GM23248 (cell line): ENCODE data around the gene TMEM123. TPM values are rescaled to one million over a fixed set of nuclear protein-coding genes. Genes with fewer than 3 reads are reported as not detected.
A peak's percentile ranks its signal among the peaks of the same experiment; 100 is the strongest.
"Not testable (repeated sequence)": the region's sequence is repeated elsewhere in the genome, so short reads cannot be mapped to it uniquely, and the experiment has no call there.

Experiments
- DNase-seq: peaks from one replicate; pipeline ENCODE4 v3.0.0-alpha.2; 2015
- H2AFZ ChIP-seq: fragments of 200-600 bp; sonication (generic); 2 replicates; pipeline ENCODE4 v1.6.1; 2016; ENCODE audit warnings: antibody characterized with exemption
- H3F3A ChIP-seq: fragments of 200-600 bp; sonication (generic); 2 replicates; pipeline ENCODE4 v1.6.1; 2016; ENCODE audit warnings: mild to moderate bottlenecking, antibody characterized with exemption, mixed run types; ENCODE audit not compliant: insufficient read depth
- H3K27ac ChIP-seq: fragments of 200-600 bp; sonication (generic); 2 replicates; pipeline ENCODE4 v1.5.1; 2016; ENCODE audit warnings: mild to moderate bottlenecking
- H3K27me3 ChIP-seq: fragments of 200-600 bp; sonication (generic); replicated peaks from 2 replicates; pipeline ENCODE4 v1.6.1; 2016; ENCODE audit warnings: mild to moderate bottlenecking; ENCODE audit not compliant: insufficient read depth
- H3K36me3 ChIP-seq: fragments of 200-600 bp; sonication (generic); 2 replicates; pipeline ENCODE4 v1.6.1; 2016; ENCODE audit warnings: low read depth, mild to moderate bottlenecking
- H3K4me1 ChIP-seq: fragments of 200-600 bp; sonication (generic); 2 replicates; pipeline ENCODE4 v1.6.1; 2016; ENCODE audit warnings: mild to moderate bottlenecking; ENCODE audit not compliant: insufficient read depth
- H3K4me2 ChIP-seq: fragments of 200-600 bp; sonication (generic); one replicate; pipeline ENCODE4 v1.6.1; 2016; ENCODE audit warnings: mild to moderate bottlenecking; ENCODE audit not compliant: unreplicated experiment
- H3K4me3 ChIP-seq: fragments of 200-600 bp; sonication (generic); 2 replicates; pipeline ENCODE4 v1.5.1; 2016; ENCODE audit warnings: mild to moderate bottlenecking
- H3K79me2 ChIP-seq: fragments of 200-600 bp; sonication (generic); 2 replicates; pipeline ENCODE4 v1.6.1; 2016; ENCODE audit warnings: mild to moderate bottlenecking; ENCODE audit not compliant: insufficient read depth
- H3K9ac ChIP-seq: fragments of 200-600 bp; sonication (generic); 2 replicates; pipeline ENCODE4 v1.6.1; 2016; ENCODE audit warnings: mild to moderate bottlenecking
- H3K9me2 ChIP-seq: fragments of 200-600 bp; sonication (generic); 2 replicates; pipeline ENCODE4 v1.6.1; 2016; ENCODE audit warnings: mixed run types, mild to moderate bottlenecking, moderate library complexity; ENCODE audit not compliant: insufficient read depth
- H3K9me3 ChIP-seq: fragments of 200-600 bp; sonication (generic); one replicate; pipeline ENCODE4 v1.6.1; 2017; ENCODE audit warnings: low read depth
- H4K20me1 ChIP-seq: fragments of 200-600 bp; sonication (generic); 2 replicates; pipeline ENCODE4 v1.6.0; 2016; ENCODE audit not compliant: insufficient read depth
- EZH2 ChIP-seq: fragments of 200-600 bp; sonication (generic); IDR thresholded peaks from 2 replicates; pipeline ENCODE4 v1.6.1; 2018; ENCODE audit warnings: antibody characterized with exemption, mild to moderate bottlenecking; ENCODE audit not compliant: insufficient read depth, poor library complexity, severe bottlenecking
- EZH2phosphoT487 ChIP-seq: fragments of 200-600 bp; sonication (generic); IDR thresholded peaks from 2 replicates; pipeline ENCODE4 v1.6.1; 2018; ENCODE audit warnings: antibody characterized with exemption, moderate library complexity, mild to moderate bottlenecking, low read depth; ENCODE audit not compliant: insufficient read depth
- WGBS, 2 experiments: methylation state at CpG; one replicate each; pipeline ENCODE4 v1.1.6; 2015 to 2017; ENCODE audit warnings: low lambda C conversion rate in 2 of 2, low coverage in 1 of 2; ENCODE audit errors: missing lambda C conversion rate in 2 of 2; 5-methylcytosine and 5-hydroxymethylcytosine counted together
- in situ Hi-C: fragments of 300-500 bp; cut with MboI; formaldehyde crosslinking; loops from 2 replicates; pipeline ENCODE4 v1.15.0; 2020
- polyA plus RNA-seq: library from polyadenylated mRNA; unstranded; fragments of >200 nt; fragmentation: Nextera tagmentation; extraction: Ambion mirVana; gene quantifications from 2 replicates; pipeline ENCODE4 v1.2.1, GENCODE V29; 2016
- total RNA-seq: library from RNA; depleted of rRNA; stranded (reverse); fragments of >200 nt; shearing (Covaris generic); gene quantifications from 2 replicates; pipeline ENCODE4 v1.2.3, GENCODE V29; 2014

The TMEM123 gene
- total and polyA plus RNA-seq, 2 experiments from 2014 or later, result 106 to 113 TPM

DNA sequence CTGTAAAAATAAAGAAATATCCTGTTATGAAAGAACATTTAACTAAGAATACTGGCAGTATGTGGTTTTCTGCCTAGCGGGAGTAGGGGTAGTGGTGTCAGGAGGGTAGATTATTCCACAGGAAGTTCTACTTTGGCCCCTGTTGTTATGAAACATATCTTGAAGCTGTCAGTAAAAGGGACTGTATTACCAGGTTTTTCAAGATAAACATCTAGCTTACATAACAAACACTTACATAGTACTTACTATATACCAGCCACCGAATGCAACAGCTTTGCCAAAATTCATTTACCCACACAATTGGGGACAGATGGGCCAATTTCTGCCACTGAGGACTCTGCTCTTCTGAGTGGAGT is 3.7 kb downstream of the TMEM123 start:
- Histone ChIP-seq H4K20me1 (no peaks in the 10 kb centered on the region; the same call in 1 of the 2 replicates), H3K4me1 (peaks cover 29% of the 10 kb centered on the region), H3K27ac (no peak overlapping the region), H3K36me3 (0 out of 2 replicates have a peak, but pooled peaks cover 5% of the 10 kb centered on the region), H3K79me2 (peaks cover 67% of the 10 kb centered on the region), H3K4me3 (no peak overlapping the region), H3K9me2 (no peaks in the 10 kb centered on the region), H3K9ac (no peak overlapping the region), H3F3A (peaks cover 35% of the 10 kb centered on the region), H2AFZ (no peak overlapping the region), H3K27me3 (no peaks in the 10 kb centered on the region), H3K9me3 (no peaks in the 10 kb centered on the region), H3K4me2 (no peak overlapping the region)
- TF ChIP-seq EZH2phosphoT487 (no peak), EZH2 (no peak)
- no peak for DNase-seq
- 97 to 98% methylated on average over 2 of the region's 2 CpGs for whole genome bisulfite sequencing, 2 experiments
- in situ Hi-C loops, result no loop called here

DNA sequence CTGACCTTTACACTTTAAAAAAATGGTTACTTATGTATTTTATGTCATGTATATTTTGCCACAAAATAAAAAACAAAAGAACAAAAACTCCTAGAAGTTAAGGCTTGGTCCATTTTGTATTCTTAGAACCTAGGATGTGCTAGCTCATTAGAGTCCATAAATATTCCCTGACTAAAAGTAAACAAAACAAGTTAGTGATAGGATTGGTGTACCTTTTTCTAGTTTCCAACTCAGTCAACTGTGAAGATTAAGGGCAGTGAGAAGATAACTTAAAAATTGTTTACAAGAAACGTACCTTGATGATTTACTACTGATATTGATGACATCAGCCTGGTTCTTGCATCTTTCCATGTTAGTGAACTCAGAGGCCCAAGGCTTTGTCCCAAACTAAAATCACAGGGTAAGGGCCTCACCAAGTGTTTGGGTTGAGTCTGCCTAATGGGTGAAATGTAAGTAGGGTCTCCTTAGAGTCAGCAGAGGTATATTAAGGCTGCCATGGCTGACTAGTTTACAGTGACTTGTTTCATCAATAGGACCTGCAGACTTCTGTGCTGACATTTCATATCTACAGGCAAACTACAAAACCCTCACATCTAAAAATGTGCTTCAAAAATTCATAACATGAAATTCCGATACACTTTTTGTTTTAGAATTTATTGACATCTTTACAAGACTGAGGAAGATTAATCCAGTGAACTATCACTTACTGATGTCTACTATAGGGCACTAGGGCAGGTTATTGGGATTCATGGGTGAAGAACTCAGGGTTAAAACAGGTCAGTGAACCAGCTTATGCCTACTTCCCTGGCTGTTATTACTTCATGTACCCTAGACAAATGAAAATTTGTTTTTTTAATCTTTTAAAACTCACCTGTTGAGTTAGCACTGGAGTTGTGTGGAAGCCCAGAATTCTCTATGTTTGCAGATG is 4.4 kb downstream of the TMEM123 start:
- in situ Hi-C loops, result no loop called here
- Histone ChIP-seq H3F3A (peaks cover 29% of the 10 kb centered on the region), H2AFZ (no peak overlapping the region), H3K4me3 (no peak overlapping the region), H3K9ac (no peak overlapping the region), H3K4me1 (peaks cover 24% of the 10 kb centered on the region), H3K9me3 (no peaks in the 10 kb centered on the region), H3K4me2 (no peak overlapping the region), H4K20me1 (peaks cover 3% of the 10 kb centered on the region), H3K79me2 (peaks cover 74% of the 10 kb centered on the region), H3K9me2 (no peaks in the 10 kb centered on the region), H3K36me3 (0 out of 2 replicates have a peak, but pooled peaks cover 5% of the 10 kb centered on the region), H3K27me3 (no peaks in the 10 kb centered on the region), H3K27ac (no peak overlapping the region)
- 90 to 93% methylated on average over 2 of the region's 2 CpGs for WGBS, 2 experiments
- TF ChIP-seq EZH2phosphoT487 (no peak), EZH2 (no peak)
- DNase-seq, result no peak

DNA sequence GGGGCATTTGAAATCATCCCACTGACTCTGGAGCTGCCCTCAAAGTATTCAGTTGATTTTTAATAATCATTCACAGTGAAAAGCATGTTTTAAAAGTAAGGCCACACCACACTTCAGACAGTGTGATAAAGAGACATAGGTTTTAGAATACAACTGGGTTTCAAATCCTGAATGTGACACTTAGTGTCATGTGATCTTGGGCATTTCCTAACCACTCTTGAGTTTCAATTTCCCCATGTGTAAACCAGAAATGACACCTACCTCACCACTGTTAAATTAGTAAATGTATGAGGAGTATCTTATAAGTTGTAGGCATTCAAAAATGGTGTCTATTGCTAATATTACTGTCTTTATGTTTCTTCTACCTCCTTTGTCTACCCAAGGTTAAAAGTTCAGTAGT is 5.4 kb downstream of the TMEM123 start:
- in situ Hi-C loops, result no loop called here
- no peaks in the 10 kb centered on the region for H3K9me3 ChIP-seq
- H3K4me2 ChIP-seq, result peak overlapping the region; percentile 0
- H3K4me3 ChIP-seq, result no peak overlapping the region
- H3K4me1 ChIP-seq, result peaks cover 23% of the 10 kb centered on the region
- no peak for DNase-seq
- no peaks in the 10 kb centered on the region for H3K9me2 ChIP-seq
- H3K9ac ChIP-seq, result no peak overlapping the region
- H3F3A ChIP-seq, result peaks cover 28% of the 10 kb centered on the region
- H3K36me3 ChIP-seq, result 0 out of 2 replicates have a peak, but pooled peaks cover 5% of the 10 kb centered on the region
- H2AFZ ChIP-seq, result no peak overlapping the region
- no peaks in the 10 kb centered on the region for H3K27me3 ChIP-seq
- H3K27ac ChIP-seq, result peak overlapping the region; percentile 33; the same call in 1 of the 2 replicates
- H3K79me2 ChIP-seq, result peaks cover 81% of the 10 kb centered on the region
- TF ChIP-seq EZH2phosphoT487 (no peak), EZH2 (no peak)
- H4K20me1 ChIP-seq, result peaks cover 3% of the 10 kb centered on the region

DNA sequence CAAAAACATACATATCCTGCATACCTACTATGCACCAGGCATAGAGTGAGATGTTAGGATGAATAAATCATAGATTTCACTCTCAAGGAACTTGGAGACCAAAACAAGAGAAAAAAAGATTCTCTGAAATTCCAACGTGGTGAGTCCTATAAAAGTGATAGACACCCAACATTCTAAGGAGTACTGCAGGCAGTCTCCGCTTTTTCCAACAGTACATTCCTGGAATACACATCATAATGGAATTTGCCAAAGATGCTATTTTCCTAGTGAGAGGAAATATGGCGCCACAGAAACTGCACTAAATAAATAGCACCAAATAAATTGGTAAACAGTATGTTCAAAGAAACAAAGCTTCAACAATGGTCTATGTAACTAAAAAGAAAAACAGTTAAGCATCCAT is 6.0 kb downstream of the TMEM123 start:
- TF ChIP-seq EZH2phosphoT487 (no peak), EZH2 (no peak)
- H3K4me2 ChIP-seq, result peak overlapping the region; percentile 14
- in situ Hi-C loops, result no loop called here
- no peaks in the 10 kb centered on the region for H3K27me3 ChIP-seq
- WGBS, 2 experiments, result 31 to 33% methylated on average over 3 of the region's 3 CpGs
- H3K9ac ChIP-seq, result no peak overlapping the region
- peak overlapping the region; percentile 33; the same call in 1 of the 2 replicates for H3K27ac ChIP-seq
- no peak overlapping the region for H2AFZ ChIP-seq
- peaks cover 81% of the 10 kb centered on the region for H3K79me2 ChIP-seq
- H3K9me2 ChIP-seq, result no peaks in the 10 kb centered on the region
- peak; percentile 75 for DNase-seq
- no peaks in the 10 kb centered on the region for H3K9me3 ChIP-seq
- H3K4me1 ChIP-seq, result peaks cover 23% of the 10 kb centered on the region
- 0 out of 2 replicates have a peak, but pooled peaks cover 5% of the 10 kb centered on the region for H3K36me3 ChIP-seq
- H4K20me1 ChIP-seq, result peaks cover 3% of the 10 kb centered on the region
- H3K4me3 ChIP-seq, result no peak overlapping the region
- peaks cover 28% of the 10 kb centered on the region for H3F3A ChIP-seq

DNA sequence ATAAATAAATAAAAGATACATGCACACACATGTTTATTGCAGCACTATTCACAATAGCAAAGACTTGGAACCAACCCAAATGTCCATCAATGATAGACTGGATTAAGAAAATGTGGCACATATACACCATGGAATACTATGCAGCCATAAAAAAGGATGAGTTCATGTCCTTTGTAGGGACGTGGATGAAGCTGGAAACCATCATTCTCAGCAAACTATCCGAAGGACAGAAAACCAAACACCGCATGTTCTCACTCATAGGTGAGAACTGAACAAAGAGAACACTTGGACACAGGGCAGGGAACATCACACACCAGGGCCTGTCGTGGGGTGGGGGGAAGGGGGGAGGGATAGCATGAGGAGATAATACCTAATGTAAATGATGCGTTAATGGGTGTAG is 7.9 kb downstream of the TMEM123 start:
- H2AFZ ChIP-seq, H3K27me3 ChIP-seq, in situ Hi-C loops, DNase-seq, H3K36me3 ChIP-seq, H3K4me3 ChIP-seq, H3K4me2 ChIP-seq, H3K9me3 ChIP-seq, H4K20me1 ChIP-seq, H3K9me2 ChIP-seq, H3K9ac ChIP-seq, H3K27ac ChIP-seq: not testable (repeated sequence)
- 99 to 100% methylated on average over 5 of the region's 5 CpGs for WGBS, 2 experiments
- H3K79me2 ChIP-seq, result peaks cover 80% of the 10 kb centered on the region
- peaks cover 28% of the 10 kb centered on the region for H3F3A ChIP-seq
- H3K4me1 ChIP-seq, result peaks cover 12% of the 10 kb centered on the region

DNA sequence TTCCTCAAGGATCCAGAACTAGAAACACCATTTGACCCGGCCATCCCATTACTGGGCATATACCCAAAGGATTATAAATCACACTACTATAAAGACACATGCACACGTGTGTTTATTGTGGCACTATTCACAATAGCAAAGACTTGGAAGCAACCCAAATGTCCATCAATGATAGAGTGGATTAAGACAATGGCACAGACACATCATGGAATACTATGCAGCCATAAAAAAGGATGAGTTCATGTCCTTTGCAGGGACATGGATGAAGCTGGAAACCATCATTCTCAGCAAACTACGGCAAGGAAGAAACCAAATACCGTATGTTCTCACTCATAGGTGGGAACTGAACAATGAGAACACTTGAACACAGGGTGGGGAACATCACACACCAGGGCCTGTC is 8.4 kb downstream of the TMEM123 start:
- H3K4me2 ChIP-seq, H3K4me3 ChIP-seq, H3K27ac ChIP-seq, H4K20me1 ChIP-seq, H3K9me3 ChIP-seq, H3K9ac ChIP-seq, DNase-seq, H2AFZ ChIP-seq, H3K36me3 ChIP-seq, H3K9me2 ChIP-seq, H3K27me3 ChIP-seq, in situ Hi-C loops: not testable (repeated sequence)
- Histone ChIP-seq H3F3A (peaks cover 28% of the 10 kb centered on the region), H3K4me1 (peaks cover 12% of the 10 kb centered on the region), H3K79me2 (peaks cover 78% of the 10 kb centered on the region)
- 95% methylated on average over 4 of the region's 4 CpGs for WGBS, 2 experiments

DNA sequence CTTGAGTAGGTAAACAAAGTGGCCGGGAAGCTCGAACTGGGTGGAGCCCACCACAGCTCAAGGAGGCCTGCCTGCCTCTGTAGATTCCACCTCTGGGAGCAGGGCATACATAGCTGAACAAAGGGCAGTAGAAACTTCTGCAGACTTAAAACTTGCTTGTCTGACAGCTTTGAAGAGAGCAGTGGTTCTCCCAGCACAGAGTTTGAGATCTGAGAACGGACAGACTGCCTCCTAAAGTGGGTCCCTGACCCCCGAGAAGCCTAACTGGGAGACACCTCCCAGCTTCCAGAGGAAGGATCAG is 13.6 kb downstream of the TMEM123 start:
- H2AFZ ChIP-seq, H3K9me3 ChIP-seq: not testable (repeated sequence)
- peaks cover 20% of the 10 kb centered on the region for H3F3A ChIP-seq

More for the DNA sequence above, 13.6 kb downstream of the TMEM123 start:
- H3K79me2 ChIP-seq, result peaks cover 83% of the 10 kb centered on the region
- H4K20me1 ChIP-seq, H3K4me2 ChIP-seq, H3K27me3 ChIP-seq, H3K27ac ChIP-seq, DNase-seq, H3K9ac ChIP-seq, H3K36me3 ChIP-seq, H3K9me2 ChIP-seq, H3K4me3 ChIP-seq, in situ Hi-C loops: not testable (repeated sequence)
- 61 to 64% methylated on average over 4 of the region's 4 CpGs for WGBS, 2 experiments
- H3K4me1 ChIP-seq, result peaks cover 25% of the 10 kb centered on the region
